ENCODE results near the gene PTPRB. TPM values are rescaled to one million over a fixed set of nuclear protein-coding genes. Genes with fewer than 3 reads are reported as not detected.

Gene PTPRB
- total and polyA plus RNA-seq, 2 of the 8 experiments (the other 6 are each of a cell fraction or from before 2014, with no cell fraction given): 0.36 to 0.58 TPM

DNA sequence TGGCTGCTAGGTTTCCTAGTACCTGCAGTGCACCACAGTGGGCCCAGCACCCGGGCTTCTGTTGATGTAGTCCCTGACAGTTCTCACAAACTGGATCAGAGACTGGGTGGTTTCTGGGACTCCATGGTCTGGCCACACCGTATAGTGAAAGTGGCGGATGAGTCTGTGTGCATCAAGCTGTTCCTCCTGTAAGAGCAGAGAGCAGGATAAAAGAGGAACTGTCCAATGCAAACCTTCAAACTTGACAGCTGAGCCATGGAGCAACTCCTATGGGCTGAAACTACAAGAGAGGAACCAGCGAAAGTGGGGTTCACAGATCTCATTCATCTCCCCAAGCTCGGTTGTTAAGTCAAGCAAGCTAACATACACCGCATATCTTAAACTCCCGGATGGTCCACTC is 102.8 kb downstream of the PTPRB start:
- Histone ChIP-seq H2BK15ac (ENCODE audit: low read length) (no peak overlapping the region), H3K9me3 (ENCODE audit: insufficient read depth in 2 of 2, low read depth in 1 of 2, low read length in 1 of 2) (no peaks in the 10 kb centered on the region), H2BK120ac (replicated peaks; ENCODE audit: low read depth, low read length) (no peak overlapping the region), H2BK12ac (ENCODE audit: low read depth, low read length) (no peak overlapping the region), H3K56ac (replicated peaks; ENCODE audit: insufficient read length, low read depth, low read length) (no peak overlapping the region), H3K79me2 (ENCODE audit: control insufficient read depth in 1 of 2, insufficient read depth in 2 of 2, low read length in 2 of 2) (no peaks in the 10 kb centered on the region), H3K23me2 (ENCODE audit: low read depth, low read length) (no peaks in the 10 kb centered on the region; the same call in 1 of the 2 replicates), H3K27me3 (replicated peaks in 1 of 4; ENCODE audit: control insufficient read depth in 3 of 4, extremely low read depth in 1 of 4, insufficient read depth in 3 of 4, low read length in 3 of 4) (peaks cover 0 to 1% (median 0%) of the 10 kb centered on the region in 4 experiments; a peak in 1 of 7 replicates), H3K4me3 (ENCODE audit: extremely low read depth in 1 of 4, insufficient read depth in 2 of 4, low read depth in 3 of 4, low read length in 4 of 4) (no peak overlapping the region), H3K4me2 (ENCODE audit: insufficient read depth in 1 of 2, low read depth in 2 of 2, low read length in 2 of 2) (no peak overlapping the region), H4K5ac (ENCODE audit: insufficient read length, low read depth, low read length) (no peak overlapping the region), H4K8ac (ENCODE audit: extremely low read depth, insufficient read depth, low read length) (no peak overlapping the region), H4K20me1 (replicated peaks in 1 of 2; ENCODE audit: control insufficient read depth in 1 of 2, insufficient read depth in 2 of 2, low read length in 2 of 2) (no peaks in the 10 kb centered on the region), H3K4ac (replicated peaks; ENCODE audit: insufficient read length, low read depth, low read length) (no peak overlapping the region), H3K14ac (ENCODE audit: insufficient read length) (no peak overlapping the region), H2AK5ac (ENCODE audit: low read depth, low read length) (no peak overlapping the region), H3K9ac (replicated peaks in 1 of 4; ENCODE audit: extremely low read depth in 1 of 4, low read depth in 3 of 4, low read length in 3 of 4) (no peak overlapping the region), H4K91ac (replicated peaks; ENCODE audit: insufficient read length, low read length) (no peak overlapping the region), H3K18ac (ENCODE audit: extremely low read depth, low read length) (no peak overlapping the region), H2BK5ac (ENCODE audit: low read depth, low read length) (no peak overlapping the region), H3K79me1 (ENCODE audit: low read depth, low read length) (no peaks in the 10 kb centered on the region), H3K4me1 (replicated peaks in 1 of 4; ENCODE audit: control insufficient read depth in 3 of 4, insufficient read depth in 4 of 4, low read length in 3 of 4) (no peaks in the 10 kb centered on the region), H2BK20ac (ENCODE audit: low read length) (no peak overlapping the region), H3K36me3 (ENCODE audit: control insufficient read depth in 2 of 4, insufficient read depth in 4 of 4, low read length in 3 of 4) (no peaks in the 10 kb centered on the region), H2AFZ (ENCODE audit: low read length) (no peak overlapping the region), H3K27ac (ENCODE audit: low read depth, low read length) (no peak overlapping the region), H3K23ac (ENCODE audit: insufficient read length) (no peak overlapping the region)
- ChIA-PET CTCF (ENCODE audit: partially characterized antibody) (interaction anchor here (0.6 to 1.1 kb wide), 3 partner anchors 13 to 754 kb away, joined by 3 read pairs; no protein-coding TSS in a partner anchor), POLR2A (ENCODE audit: partially characterized antibody) (no interaction called here)
- DNase-seq (ENCODE audit: low read depth in 1 of 2, low spot score in 2 of 2) (no peak), FAIRE-seq (no peak)
- 74% methylated on average over 7 of the region's 7 CpGs; no CpG with 5 or more reads in 1 of the 2 experiments for WGBS, 2 experiments (ENCODE audit: extremely low coverage in 1 of 2, insufficient coverage in 1 of 2, insufficient read length in 1 of 2, insufficient replicate concordance in 2 of 2, low coverage in 1 of 2, low lambda C conversion rate in 2 of 2, missing lambda C conversion rate in 1 of 2)
- no peak for TF ChIP-seq GTF2F1 (IDR thresholded peaks at IDR 0.05; ENCODE audit: borderline replicate concordance, low read depth, low read length)
- TF ChIP-seq CEBPB (IDR thresholded peaks at IDR 0.05; ENCODE audit: low read depth, low read length): no peak
- no peak for TF ChIP-seq NRF1 (IDR thresholded peaks at IDR 0.05; ENCODE audit: low read depth, low read length)
- TF ChIP-seq RBBP5 (IDR thresholded peaks at IDR 0.05; ENCODE audit: borderline replicate concordance, low read depth, low read length): no peak
- no peak for TF ChIP-seq FOSL1 (IDR thresholded peaks at IDR 0.05; ENCODE audit: insufficient read depth, low read depth, low read length)
- TF ChIP-seq TBP (IDR thresholded peaks at IDR 0.05; ENCODE audit: low read depth, low read length): no peak
- no peak for TF ChIP-seq ZNF274 (IDR thresholded peaks at IDR 0.05; ENCODE audit: borderline replicate concordance, extremely low read depth, low read length)
- TF ChIP-seq CHD1 (IDR thresholded peaks at IDR 0.05; ENCODE audit: low read depth, low read length): no peak
- TF ChIP-seq CREB1 (IDR thresholded peaks at IDR 0.05): no peak
- TF ChIP-seq HDAC6 (IDR thresholded peaks at IDR 0.05; ENCODE audit: low read depth, low read length): no peak
- TF ChIP-seq CHD2 (IDR thresholded peaks at IDR 0.05; ENCODE audit: low read length): no peak
- TF ChIP-seq KDM5A (IDR thresholded peaks at IDR 0.05; ENCODE audit: low read length): no peak

Data from H1 (cell line).